HG03196 (cell line): ENCODE results near the gene NEK2.
"Not testable (repeated sequence)": the region's sequence is repeated elsewhere in the genome, so short reads cannot be mapped to it uniquely, and the experiment has no call there.

Source experiments
- ATAC-seq: cut with Tn5 transposase; IDR thresholded peaks from one replicate; pipeline ENCODE4 v1.9.1; 2021; ENCODE audit not compliant: unreplicated experiment

Gene NEK2

DNA sequence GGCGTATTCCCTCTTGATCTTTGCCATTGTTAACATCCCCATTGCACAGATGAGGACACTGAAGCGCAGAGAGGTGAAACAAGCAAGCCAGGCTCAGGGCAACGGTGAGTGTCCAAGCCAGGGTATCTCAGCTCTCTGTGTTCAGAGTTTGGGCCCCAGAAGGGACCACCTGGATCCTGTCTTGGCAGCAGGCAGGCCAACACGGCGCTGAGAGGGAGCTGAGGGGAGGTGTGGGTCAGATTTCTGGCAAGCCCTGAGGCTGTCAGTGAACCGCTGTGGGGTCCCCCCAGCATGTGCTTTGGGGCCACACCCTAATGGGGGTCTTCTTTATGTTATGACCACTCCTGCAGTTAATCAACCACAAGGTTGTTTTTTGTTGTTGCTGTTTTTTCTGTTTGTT is 23.1 kb downstream of the NEK2 start:
- no peak for ATAC-seq

- ATAC-seq = no peak
Observed at GRCh38 chr1:211650904-211651303, 24.5 kb downstream of the NEK2 start.

- no peak for ATAC-seq
Observed at GRCh38 chr1:211648980-211649934, 26.2 kb downstream of the NEK2 start.

DNA sequence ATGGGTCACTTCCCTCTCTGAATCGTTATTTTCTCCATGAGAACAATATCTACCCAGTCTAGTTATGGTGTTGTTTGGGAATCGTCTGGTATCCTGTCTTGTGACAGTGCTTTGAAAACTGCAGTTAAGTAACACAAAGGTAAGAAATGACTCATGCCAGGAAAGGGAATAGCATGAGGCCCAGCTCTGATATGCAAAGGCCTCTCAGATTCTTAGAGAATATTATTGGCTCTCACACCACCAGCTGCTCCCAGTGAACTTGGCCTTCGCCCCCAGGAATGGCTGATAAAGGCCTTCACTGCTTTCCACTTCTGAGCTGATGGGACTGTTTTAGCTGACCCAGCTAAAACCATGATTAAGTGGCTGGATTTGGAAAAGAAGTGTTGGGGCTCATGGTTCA is 27.1 kb downstream of the NEK2 start:
- ATAC-seq = no peak

GRCh38 chr1:211647711-211648121 is 27.7 kb downstream of the NEK2 start:
- ATAC-seq = no peak

DNA sequence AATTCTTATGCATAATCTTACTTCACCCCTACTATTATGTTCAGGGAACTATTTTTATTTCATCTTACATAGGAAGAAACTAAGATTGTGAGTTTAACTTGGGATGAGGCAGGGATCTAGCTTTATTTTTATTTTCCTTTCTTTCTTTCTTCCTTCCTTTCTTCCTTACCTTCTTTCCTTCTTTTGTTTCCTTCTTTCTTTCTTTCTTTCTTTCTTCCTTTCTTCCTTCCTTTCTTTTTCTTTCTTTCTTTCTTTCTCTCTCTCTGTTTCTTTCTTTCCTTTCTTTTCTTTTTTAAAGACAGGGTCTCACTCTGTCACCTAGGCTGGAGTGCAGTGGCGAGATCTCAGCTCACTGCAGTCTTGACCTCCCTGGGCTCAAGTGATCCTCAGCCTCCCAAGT is 28.9 kb downstream of the NEK2 start:
- ATAC-seq = no peak

GRCh38 chr1:211645601-211646000 is 29.8 kb downstream of the NEK2 start:
- ATAC-seq = not testable (repeated sequence)

DNA sequence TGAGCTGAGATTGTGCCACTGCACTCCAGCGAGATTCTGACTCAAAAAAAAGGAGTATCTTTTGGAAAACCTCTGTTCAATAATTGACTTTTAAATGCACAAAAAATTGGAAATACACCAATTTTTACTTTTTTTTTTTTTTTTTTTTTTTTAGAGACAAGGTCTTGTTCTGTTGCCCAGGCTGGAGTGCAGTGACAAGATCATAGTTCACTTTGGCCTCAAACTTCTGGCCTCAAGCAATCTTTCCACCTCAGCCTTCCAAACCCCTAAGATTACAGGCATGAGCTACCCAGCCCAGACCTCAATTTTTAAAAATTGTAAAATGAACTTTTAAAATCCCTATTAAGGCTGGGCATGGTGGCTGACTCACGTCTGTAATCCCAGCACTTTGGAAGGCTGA is 30.8 kb downstream of the NEK2 start:
- no peak for ATAC-seq

DNA sequence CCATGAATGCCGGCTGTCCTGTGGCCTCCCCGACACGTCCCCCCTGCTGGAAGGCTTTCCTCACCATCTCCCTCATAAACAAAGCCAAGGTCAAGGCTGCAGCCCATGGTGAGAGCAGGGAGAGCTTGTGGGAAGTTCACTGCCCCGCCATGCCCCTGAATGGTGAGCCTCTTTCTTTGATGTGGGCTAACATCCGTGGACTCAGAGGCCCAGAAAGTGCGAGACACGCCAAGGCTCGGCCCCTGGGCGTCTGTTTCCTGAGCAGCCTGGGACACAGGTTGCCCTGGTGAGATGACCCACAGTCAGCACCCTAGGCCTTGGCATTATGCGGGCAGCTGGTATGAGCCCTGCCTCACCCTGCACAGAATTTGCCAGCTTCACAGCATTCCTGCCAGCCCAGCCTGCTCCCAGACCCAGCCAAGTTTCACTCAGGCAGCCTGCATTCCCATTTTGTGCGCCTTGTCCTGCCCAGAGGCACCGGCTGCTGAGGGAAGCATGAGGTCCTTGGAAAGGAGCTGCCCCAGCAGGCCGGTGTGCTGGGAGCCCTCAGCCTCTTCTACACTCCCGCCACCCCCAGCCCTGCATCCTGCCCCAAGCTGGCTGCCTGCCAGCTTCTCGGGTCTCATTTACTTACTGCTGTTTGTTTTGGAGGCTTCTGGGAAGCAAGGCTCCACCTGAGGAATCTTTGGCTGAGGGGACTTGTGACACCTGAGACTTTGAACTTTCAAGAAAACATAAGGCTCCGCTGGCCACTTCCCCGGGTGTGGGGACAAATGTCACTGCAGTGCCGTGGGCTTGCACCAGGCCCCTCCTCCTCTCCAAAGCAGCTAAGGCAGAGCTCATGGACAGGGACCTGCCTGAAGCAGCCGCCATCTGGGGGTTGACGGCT is 31.9 kb downstream of the NEK2 start:
- ATAC-seq = no peak

DNA sequence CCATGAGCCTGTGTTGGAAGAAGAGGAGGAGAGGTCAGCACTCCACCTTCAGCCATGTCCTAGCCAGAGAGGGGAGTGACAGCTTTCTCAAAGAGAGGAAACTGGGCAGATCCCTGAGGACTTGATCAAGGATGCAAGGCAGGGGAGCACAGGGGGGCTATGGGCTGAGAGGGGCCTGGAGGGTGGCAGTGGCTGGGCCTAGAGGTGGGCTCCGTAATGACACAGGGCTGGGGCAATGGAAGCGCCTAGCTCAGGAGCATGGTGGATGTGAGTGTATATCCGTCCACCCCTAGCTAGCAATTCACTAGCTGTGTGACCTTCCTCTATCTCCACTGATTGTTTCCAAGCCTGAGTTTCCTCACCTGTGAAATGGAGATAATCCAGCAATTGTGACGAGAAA is 32.6 kb downstream of the NEK2 start:
- no peak for ATAC-seq

- ATAC-seq = no peak
Observed at GRCh38 chr1:211641942-211642341, 33.5 kb downstream of the NEK2 start.

GRCh38 chr1:211641044-211641800 is 34.2 kb downstream of the NEK2 start:
- ATAC-seq = no peak

DNA sequence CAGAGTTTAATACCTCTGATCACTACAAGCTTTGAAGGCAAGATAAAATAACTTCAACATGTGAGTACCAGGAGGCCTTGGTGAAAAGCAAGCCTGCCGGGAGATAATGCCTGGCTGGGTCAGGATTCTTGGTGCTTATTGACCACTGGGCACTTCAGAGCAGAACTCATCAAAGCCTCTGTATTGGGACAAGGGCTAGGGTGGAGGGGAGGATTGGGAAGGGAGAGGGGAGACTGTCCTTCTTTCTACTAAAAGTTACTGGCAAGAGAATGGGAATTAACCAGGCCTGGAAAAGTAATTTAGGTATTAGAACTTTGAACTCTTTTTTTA is 35.2 kb downstream of the NEK2 start:
- no peak for ATAC-seq

DNA sequence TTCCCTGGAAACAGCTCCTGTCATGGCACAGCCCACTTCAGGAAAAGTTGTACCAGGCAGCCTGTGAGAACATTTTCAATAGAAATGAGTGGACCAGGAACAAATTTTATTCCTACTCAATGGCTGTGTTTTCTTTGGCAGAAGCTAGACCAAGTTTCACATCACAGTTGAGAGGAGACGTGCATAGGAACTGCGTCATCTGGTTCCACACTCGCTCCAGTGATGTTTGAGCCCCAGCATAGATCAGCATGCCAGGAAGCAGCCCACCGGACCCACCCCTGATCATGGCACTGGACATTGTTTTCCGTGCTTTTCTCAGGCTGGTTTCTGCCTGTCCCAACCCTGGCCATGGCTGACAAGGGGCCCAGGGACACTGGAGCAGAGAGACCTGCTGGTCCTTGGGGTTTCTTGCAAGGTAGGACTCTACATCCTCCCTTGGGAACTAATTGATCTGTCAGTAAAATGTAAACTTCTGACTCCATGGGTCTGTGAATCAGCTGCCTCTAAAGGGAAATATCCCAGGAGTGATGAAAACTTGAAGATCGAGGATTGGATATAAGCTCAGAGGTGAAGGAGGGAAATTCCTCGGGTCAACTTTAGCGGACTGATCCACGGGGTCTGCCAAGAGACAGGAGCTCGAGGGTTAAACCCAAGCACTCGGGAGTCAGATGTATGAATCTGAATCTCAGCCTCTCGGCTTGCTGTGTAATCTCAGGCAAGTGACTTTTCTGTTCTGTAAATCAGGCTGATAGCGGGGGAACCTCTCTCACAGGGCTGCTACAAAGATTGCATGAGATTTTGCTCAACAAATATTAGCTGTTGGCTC is 35.7 kb downstream of the NEK2 start:
- ATAC-seq = no peak

DNA sequence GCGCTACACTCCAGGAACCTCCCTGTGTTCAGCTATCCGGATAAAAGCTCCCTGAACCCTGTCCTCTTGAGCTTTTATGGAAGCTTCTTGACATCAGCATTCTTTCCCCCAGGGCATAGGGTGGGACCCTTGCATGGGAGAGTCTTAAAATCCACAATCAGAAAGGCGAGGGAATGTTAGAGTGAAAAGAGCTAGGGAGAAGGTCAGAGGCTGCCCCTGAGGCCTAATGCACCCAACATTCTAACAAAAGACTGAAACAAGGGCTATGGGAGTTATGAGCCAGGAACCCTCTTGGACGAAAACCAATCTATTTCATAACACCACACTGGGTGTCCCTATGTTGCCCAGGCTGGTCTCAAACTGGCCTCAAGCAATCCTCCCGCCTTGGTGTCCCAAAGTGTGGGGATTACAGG is 36.7 kb downstream of the NEK2 start:
- no peak for ATAC-seq

GRCh38 chr1:211638246-211638645 is 37.2 kb downstream of the NEK2 start:
- ATAC-seq = no peak

- no peak for ATAC-seq
Observed at GRCh38 chr1:211637066-211637465, 38.4 kb downstream of the NEK2 start.

- ATAC-seq = not testable (repeated sequence)
Observed at GRCh38 chr1:211636575-211637029, 38.8 kb downstream of the NEK2 start.

DNA sequence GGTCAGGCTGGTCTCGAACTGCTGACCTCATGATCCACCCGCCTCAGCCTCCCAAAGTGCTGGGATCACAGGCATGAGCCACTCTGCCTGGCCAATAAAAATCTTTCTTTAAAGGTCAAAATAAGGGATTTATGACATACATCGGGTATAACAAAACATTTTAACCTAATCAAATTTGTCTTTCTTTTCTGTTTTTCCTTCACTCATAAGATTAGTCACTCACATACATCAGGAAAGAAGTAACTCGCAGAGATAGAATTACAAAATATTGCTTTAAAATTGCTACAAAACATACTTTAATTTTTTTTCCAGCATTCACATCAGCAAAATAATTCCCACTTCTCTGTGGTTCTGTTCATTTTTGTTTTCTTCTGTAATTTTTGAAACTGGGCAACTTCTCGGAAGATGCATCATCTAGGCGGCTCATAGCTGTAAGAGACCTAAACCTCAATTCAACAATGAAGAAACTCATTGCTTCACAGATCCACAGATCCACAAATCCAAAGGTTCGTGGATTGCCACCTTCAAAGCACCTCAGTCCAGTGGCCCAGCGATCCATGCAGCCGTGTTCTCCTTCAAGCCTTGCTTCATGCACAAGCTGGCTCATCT is 39.7 kb downstream of the NEK2 start:
- no peak for ATAC-seq

DNA sequence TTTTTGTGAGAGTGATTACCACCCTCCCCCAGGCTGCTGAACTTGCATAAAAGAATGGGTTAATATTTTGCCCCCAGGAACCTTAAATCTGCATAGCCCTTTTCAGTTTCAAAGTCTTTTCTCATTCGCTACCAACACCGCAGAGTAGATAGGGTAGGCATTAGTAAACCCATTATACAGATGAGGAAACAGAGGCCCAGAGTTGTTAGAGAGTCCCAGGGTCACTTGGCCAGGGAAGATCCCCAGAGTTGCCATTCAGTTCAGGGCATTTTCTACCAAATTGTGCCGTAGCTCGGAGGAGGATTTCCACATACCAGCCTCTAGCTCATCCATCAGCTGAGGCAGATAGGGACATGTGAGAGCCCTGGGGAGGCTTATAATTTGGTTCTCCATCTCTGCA is 40.5 kb downstream of the NEK2 start:
- no peak for ATAC-seq
